ENCODE results near the gene C1QB.
"Not testable (repeated sequence)": the region's sequence is repeated elsewhere in the genome, so short reads cannot be mapped to it uniquely, and the experiment has no call there.

C1QB gene

GRCh38 chr1:22662318-22662717 is 9.3 kb downstream of the C1QB start:
- in situ Hi-C loops (cut with HindIII; ENCODE audit: low sequenced_read_pairs): no loop called here

GRCh38 chr1:22662986-22663408 is 10.0 kb downstream of the C1QB start:
- in situ Hi-C loops (cut with HindIII; ENCODE audit: low sequenced_read_pairs): no loop called here

- in situ Hi-C loops (cut with HindIII; ENCODE audit: low sequenced_read_pairs): no loop called here
These were observed 12.7 kb downstream of the C1QB start for GRCh38 chr1:22665752-22666151.

GRCh38 chr1:22666412-22666811 is 13.4 kb downstream of the C1QB start:
- in situ Hi-C loops (cut with HindIII; ENCODE audit: low sequenced_read_pairs): no loop called here

GRCh38 chr1:22668840-22669239 is 15.8 kb downstream of the C1QB start:
- in situ Hi-C loops (cut with HindIII; ENCODE audit: low sequenced_read_pairs): not testable (repeated sequence)

- in situ Hi-C loops (cut with HindIII; ENCODE audit: low sequenced_read_pairs): no loop called here
These were observed 17.4 kb downstream of the C1QB start for GRCh38 chr1:22670352-22670975.

- in situ Hi-C loops (cut with HindIII; ENCODE audit: low sequenced_read_pairs): no loop called here
These were observed 19.0 kb downstream of the C1QB start for GRCh38 chr1:22671999-22672398.

- in situ Hi-C loops (cut with HindIII; ENCODE audit: low sequenced_read_pairs): no loop called here
These were observed 20.7 kb downstream of the C1QB start for GRCh38 chr1:22673486-22674409.

- in situ Hi-C loops (cut with HindIII; ENCODE audit: low sequenced_read_pairs): no loop called here
These were observed 21.3 kb downstream of the C1QB start for GRCh38 chr1:22674410-22674749.

- in situ Hi-C loops (cut with HindIII; ENCODE audit: low sequenced_read_pairs): not testable (repeated sequence)
These were observed 23.1 kb downstream of the C1QB start for GRCh38 chr1:22676151-22676550.

- in situ Hi-C loops (cut with HindIII; ENCODE audit: low sequenced_read_pairs): no loop called here
These were observed 24.0 kb downstream of the C1QB start for GRCh38 chr1:22676916-22677583.

GRCh38 chr1:22677931-22678896 is 25.2 kb downstream of the C1QB start:
- in situ Hi-C loops (cut with HindIII; ENCODE audit: low sequenced_read_pairs): no loop called here

GRCh38 chr1:22680726-22681125 is 27.7 kb downstream of the C1QB start:
- in situ Hi-C loops (cut with HindIII; ENCODE audit: low sequenced_read_pairs): no loop called here

GRCh38 chr1:22681556-22682276 is 28.7 kb downstream of the C1QB start:
- in situ Hi-C loops (cut with HindIII; ENCODE audit: low sequenced_read_pairs): no loop called here

- in situ Hi-C loops (cut with HindIII; ENCODE audit: low sequenced_read_pairs): no loop called here
These were observed 30.5 kb downstream of the C1QB start for GRCh38 chr1:22683547-22683946.

GRCh38 chr1:22685591-22686059 is 32.6 kb downstream of the C1QB start:
- in situ Hi-C loops (cut with HindIII; ENCODE audit: low sequenced_read_pairs): no loop called here

- in situ Hi-C loops (cut with HindIII; ENCODE audit: low sequenced_read_pairs): no loop called here
These were observed 34.2 kb downstream of the C1QB start for GRCh38 chr1:22687191-22687590.

- in situ Hi-C loops (cut with HindIII; ENCODE audit: low sequenced_read_pairs): no loop called here
These were observed 35.4 kb downstream of the C1QB start for GRCh38 chr1:22688466-22688865.

GRCh38 chr1:22689505-22689904 is 36.5 kb downstream of the C1QB start:
- in situ Hi-C loops (cut with HindIII; ENCODE audit: low sequenced_read_pairs): no loop called here

Data from DLD1 (cell line).